ENCODE measurements around the gene TRIM31. TPM values are rescaled to one million over a fixed set of nuclear protein-coding genes. Genes with fewer than 3 reads are reported as not detected.

The TRIM31 gene
- total and polyA plus RNA-seq, 10 of the 15 experiments (the other 5 are each of a cell fraction or from before 2014, with no cell fraction given), result 0.09 to 20.5 (median 0.31) TPM; not detected in 3

DNA sequence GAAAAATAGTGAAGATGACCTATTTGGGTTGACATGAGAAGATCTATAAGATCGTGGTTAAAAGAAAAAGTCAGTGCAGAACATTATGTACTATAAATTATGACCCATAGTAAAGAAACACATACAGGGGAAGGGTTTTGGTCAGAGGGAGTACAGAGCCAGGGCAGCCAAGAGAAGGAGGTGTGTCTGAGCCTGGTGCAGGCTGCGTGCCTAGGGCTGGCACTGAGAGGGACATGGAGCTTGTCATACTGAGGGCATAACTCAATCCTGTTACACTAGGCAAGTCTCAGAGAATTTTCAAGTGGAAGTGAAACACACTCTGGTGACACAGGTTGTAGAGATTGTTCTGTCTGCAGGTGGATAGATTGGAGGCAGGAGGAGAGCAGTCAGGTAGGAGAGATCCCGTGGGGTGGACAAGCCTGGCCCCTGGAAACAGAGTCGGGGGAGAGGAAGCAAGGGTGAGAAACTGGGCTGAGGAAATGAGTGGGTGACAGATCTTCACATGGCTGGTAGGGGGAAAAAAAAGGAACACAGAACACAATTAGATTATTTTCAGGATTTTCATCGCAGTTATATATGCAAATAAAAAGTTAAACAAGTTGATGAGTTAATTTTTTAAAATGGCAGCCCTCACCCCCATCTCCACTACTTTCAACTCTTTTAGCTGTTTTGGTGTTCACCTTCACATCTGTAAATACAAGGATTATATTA, 18.8 kb downstream of the TRIM31 start (continued):
- TF ChIP-seq, protein P1, sequence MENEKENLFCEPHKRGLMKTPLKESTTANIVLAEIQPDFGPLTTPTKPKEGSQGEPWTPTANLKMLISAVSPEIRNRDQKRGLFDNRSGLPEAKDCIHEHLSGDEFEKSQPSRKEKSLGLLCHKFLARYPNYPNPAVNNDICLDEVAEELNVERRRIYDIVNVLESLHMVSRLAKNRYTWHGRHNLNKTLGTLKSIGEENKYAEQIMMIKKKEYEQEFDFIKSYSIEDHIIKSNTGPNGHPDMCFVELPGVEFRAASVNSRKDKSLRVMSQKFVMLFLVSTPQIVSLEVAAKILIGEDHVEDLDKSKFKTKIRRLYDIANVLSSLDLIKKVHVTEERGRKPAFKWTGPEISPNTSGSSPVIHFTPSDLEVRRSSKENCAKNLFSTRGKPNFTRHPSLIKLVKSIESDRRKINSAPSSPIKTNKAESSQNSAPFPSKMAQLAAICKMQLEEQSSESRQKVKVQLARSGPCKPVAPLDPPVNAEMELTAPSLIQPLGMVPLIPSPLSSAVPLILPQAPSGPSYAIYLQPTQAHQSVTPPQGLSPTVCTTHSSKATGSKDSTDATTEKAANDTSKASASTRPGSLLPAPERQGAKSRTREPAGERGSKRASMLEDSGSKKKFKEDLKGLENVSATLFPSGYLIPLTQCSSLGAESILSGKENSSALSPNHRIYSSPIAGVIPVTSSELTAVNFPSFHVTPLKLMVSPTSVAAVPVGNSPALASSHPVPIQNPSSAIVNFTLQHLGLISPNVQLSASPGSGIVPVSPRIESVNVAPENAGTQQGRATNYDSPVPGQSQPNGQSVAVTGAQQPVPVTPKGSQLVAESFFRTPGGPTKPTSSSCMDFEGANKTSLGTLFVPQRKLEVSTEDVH (IDR thresholded peaks at IDR 0.05; ENCODE audit: low read depth, partially characterized antibody), result no peak
- TF ChIP-seq NR2C1 (IDR thresholded peaks at IDR 0.05), result no peak
- no peak for TF ChIP-seq NRF1 (conservative IDR thresholded peaks at IDR 0.05; ENCODE audit: low read depth, low read length)
- no peak for TF ChIP-seq NFYB (IDR thresholded peaks at IDR 0.05; ENCODE audit: insufficient read depth, low read depth, low read length)
- TF ChIP-seq, protein P2, sequence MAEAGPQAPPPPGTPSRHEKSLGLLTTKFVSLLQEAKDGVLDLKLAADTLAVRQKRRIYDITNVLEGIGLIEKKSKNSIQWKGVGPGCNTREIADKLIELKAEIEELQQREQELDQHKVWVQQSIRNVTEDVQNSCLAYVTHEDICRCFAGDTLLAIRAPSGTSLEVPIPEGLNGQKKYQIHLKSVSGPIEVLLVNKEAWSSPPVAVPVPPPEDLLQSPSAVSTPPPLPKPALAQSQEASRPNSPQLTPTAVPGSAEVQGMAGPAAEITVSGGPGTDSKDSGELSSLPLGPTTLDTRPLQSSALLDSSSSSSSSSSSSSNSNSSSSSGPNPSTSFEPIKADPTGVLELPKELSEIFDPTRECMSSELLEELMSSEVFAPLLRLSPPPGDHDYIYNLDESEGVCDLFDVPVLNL (IDR thresholded peaks at IDR 0.05; ENCODE audit: low read depth, low read length), result no peak
- no peak for TF ChIP-seq LARP7 (IDR thresholded peaks at IDR 0.05)
- no peak for TF ChIP-seq CBX5 (IDR thresholded peaks at IDR 0.05; ENCODE audit: low read depth)

Measured in GM12878 (cell line).